Measurements from ENCODE around the gene CERS3.

The CERS3 gene

DNA sequence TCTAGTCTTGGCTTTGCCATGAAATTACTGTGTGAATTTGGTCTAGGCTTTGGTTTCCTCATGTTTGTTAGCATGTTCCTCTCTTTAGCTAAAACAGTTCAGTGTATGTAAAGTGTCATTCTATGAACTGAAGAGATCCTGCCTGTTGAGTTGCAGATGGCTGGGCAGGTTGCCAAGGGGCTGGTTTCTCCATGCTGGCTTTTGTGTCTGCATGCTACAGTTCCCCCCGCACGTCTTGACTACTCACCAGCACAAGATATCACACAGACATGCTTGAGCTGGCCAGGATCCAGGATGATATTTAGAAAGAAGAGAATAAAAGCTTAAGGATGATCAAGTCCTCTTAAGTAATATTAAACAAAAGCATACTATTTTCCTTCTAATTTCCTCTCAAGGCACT, 90.2 kb downstream of the CERS3 start:
- no peak overlapping the region for H3K9ac ChIP-seq (ENCODE audit: low read length)
- H3K27me3 ChIP-seq (ENCODE audit: control insufficient read depth, insufficient read depth, low read length): no peaks in the 10 kb centered on the region
- no peak overlapping the region for H3K4me3 ChIP-seq (ENCODE audit: low read depth, low read length)
- H3K4me1 ChIP-seq (ENCODE audit: control insufficient read depth, insufficient read depth, low read length): peaks cover 11% of the 10 kb centered on the region; the same call in 1 of the 2 replicates
- no peaks in the 10 kb centered on the region; the same call in 1 of the 2 replicates for H3K9me3 ChIP-seq (ENCODE audit: control insufficient read depth, insufficient read depth, low read depth, low read length)
- no peak overlapping the region for H3K27ac ChIP-seq (ENCODE audit: low read depth, low read length)
- no peaks in the 10 kb centered on the region for H3K36me3 ChIP-seq (ENCODE audit: control insufficient read depth, insufficient read depth, low read length)

DNA sequence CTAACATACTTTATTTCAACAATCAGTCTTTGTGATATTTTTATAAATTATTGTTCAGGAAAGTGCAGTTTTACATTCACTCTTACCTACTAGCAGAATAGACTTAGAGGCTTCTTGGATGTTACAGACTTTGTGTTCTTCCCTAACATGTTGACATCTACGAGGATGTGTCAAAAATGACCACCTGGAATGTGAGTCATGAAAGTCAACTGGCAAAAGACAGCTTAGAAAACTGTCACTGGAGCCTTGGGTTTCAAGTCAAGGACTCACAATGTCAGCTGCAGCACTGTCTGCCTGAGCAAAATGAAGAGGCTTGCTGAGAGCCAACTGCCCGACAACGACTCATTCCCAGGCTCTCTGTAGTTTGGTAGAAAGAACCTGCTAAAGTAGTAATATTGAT, 91.5 kb downstream of the CERS3 start:
- peaks cover 11% of the 10 kb centered on the region; the same call in 1 of the 2 replicates for H3K4me1 ChIP-seq (ENCODE audit: control insufficient read depth, insufficient read depth, low read length)
- no peaks in the 10 kb centered on the region; the same call in 1 of the 2 replicates for H3K9me3 ChIP-seq (ENCODE audit: control insufficient read depth, insufficient read depth, low read depth, low read length)
- no peak overlapping the region for H3K9ac ChIP-seq (ENCODE audit: low read length)
- H3K27ac ChIP-seq (ENCODE audit: low read depth, low read length): no peak overlapping the region
- no peaks in the 10 kb centered on the region for H3K27me3 ChIP-seq (ENCODE audit: control insufficient read depth, insufficient read depth, low read length)
- no peaks in the 10 kb centered on the region for H3K36me3 ChIP-seq (ENCODE audit: control insufficient read depth, insufficient read depth, low read length)
- no peak overlapping the region for H3K4me3 ChIP-seq (ENCODE audit: low read depth, low read length)

DNA sequence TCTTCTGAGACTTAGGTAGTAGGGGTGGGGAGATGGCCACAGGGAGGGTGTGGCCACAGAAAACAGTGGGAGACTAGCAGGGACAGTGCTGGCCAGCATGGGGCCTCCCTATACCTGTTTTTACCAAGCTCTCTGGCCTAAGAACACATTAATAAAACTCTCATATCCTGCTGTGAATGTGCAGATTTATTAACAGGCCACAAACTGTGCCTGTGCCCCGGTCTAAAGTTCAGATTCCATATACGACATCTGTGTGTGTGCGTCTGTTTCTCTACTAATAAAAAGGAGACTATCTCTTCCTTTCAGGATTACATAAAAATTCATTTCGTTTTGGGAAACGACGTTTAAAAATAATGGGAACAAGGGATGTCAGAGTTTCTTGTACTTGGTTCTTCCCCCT, 94.2 kb downstream of the CERS3 start:
- Histone ChIP-seq H3K27me3 (ENCODE audit: control insufficient read depth, insufficient read depth, low read length) (no peaks in the 10 kb centered on the region), H3K4me1 (ENCODE audit: control insufficient read depth, insufficient read depth, low read length) (peaks cover 8% of the 10 kb centered on the region; the same call in 1 of the 2 replicates), H3K9ac (ENCODE audit: low read length) (no peak overlapping the region), H3K9me3 (ENCODE audit: control insufficient read depth, insufficient read depth, low read depth, low read length) (no peaks in the 10 kb centered on the region; the same call in 1 of the 2 replicates), H3K27ac (ENCODE audit: low read depth, low read length) (no peak overlapping the region), H3K4me3 (ENCODE audit: low read depth, low read length) (no peak overlapping the region), H3K36me3 (ENCODE audit: control insufficient read depth, insufficient read depth, low read length) (no peaks in the 10 kb centered on the region)

DNA sequence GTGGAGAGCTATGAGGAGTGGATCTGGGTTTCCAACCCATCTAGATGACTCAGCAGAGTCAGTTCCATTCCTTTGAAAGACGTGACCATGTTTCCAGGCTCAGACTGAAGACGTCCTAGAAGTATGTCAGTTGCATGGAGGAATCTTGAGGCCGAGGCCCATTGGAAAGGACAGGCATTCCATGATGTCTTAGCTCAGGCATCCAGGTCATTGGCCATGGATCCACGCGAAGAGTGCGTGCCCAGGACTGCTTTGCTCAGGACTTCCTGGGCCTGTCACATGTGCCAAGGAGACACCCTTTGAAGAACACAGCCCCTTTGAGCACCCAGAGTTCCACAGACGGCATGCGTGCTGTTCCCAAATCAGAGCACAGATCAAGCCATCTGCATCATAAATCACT, 94.7 kb downstream of the CERS3 start:
- Histone ChIP-seq H3K9me3 (ENCODE audit: control insufficient read depth, insufficient read depth, low read depth, low read length) (no peaks in the 10 kb centered on the region; the same call in 1 of the 2 replicates), H3K36me3 (ENCODE audit: control insufficient read depth, insufficient read depth, low read length) (no peaks in the 10 kb centered on the region), H3K27me3 (ENCODE audit: control insufficient read depth, insufficient read depth, low read length) (no peaks in the 10 kb centered on the region), H3K4me1 (ENCODE audit: control insufficient read depth, insufficient read depth, low read length) (peaks cover 7% of the 10 kb centered on the region; the same call in 1 of the 2 replicates), H3K9ac (ENCODE audit: low read length) (no peak overlapping the region), H3K4me3 (ENCODE audit: low read depth, low read length) (no peak overlapping the region), H3K27ac (ENCODE audit: low read depth, low read length) (no peak overlapping the region)

DNA sequence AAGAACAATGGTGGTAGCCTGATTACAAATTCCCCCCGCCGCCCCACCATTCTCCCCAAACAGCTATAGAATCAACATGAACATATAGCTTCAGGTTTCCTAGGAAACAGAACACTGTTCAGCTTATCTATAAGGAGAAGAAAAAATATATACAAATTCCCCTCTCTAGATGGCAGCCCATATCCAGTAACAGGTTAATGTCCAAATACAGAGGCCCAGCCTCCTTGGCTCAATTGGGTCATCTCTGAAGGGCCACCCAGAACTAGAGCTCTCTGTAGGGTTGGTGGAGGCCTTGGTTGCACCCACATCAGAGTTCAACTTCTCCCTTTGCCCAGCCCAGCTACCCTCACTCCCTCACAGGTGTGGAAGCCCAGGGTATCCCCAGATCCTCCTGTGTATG, 95.4 kb downstream of the CERS3 start:
- Histone ChIP-seq H3K4me3 (ENCODE audit: low read depth, low read length) (no peak overlapping the region), H3K36me3 (ENCODE audit: control insufficient read depth, insufficient read depth, low read length) (no peaks in the 10 kb centered on the region), H3K27me3 (ENCODE audit: control insufficient read depth, insufficient read depth, low read length) (no peaks in the 10 kb centered on the region), H3K27ac (ENCODE audit: low read depth, low read length) (no peak overlapping the region), H3K4me1 (ENCODE audit: control insufficient read depth, insufficient read depth, low read length) (peaks cover 7% of the 10 kb centered on the region; the same call in 1 of the 2 replicates), H3K9ac (ENCODE audit: low read length) (no peak overlapping the region), H3K9me3 (ENCODE audit: control insufficient read depth, insufficient read depth, low read depth, low read length) (no peaks in the 10 kb centered on the region; the same call in 1 of the 2 replicates)

DNA sequence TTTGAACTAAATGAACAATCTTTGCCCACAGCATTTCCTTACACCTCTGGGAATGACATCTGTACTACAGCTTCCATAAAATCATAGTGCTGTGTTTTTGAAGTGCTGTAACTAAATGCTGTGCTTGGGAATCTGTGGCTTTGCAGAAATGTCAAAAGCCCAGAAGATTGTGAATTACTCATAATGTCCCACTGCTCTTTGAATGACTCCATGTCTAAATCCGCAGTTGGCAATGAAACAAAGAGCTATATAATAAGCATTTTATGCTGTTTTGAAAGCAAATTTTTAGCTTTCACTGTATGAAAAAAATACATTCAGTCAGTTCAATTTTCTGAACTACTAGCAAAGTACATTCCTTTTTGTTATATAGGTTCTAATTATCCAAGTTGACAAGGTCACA, 98.3 kb downstream of the CERS3 start:
- peaks cover 3% of the 10 kb centered on the region; the same call in 1 of the 2 replicates for H3K9me3 ChIP-seq (ENCODE audit: control insufficient read depth, insufficient read depth, low read depth, low read length)
- no peak overlapping the region for H3K4me3 ChIP-seq (ENCODE audit: low read depth, low read length)
- H3K36me3 ChIP-seq (ENCODE audit: control insufficient read depth, insufficient read depth, low read length): no peaks in the 10 kb centered on the region
- H3K9ac ChIP-seq (ENCODE audit: low read length): no peak overlapping the region
- peaks cover 7% of the 10 kb centered on the region; the same call in 1 of the 2 replicates for H3K4me1 ChIP-seq (ENCODE audit: control insufficient read depth, insufficient read depth, low read length)
- no peaks in the 10 kb centered on the region for H3K27me3 ChIP-seq (ENCODE audit: control insufficient read depth, insufficient read depth, low read length)
- H3K27ac ChIP-seq (ENCODE audit: low read depth, low read length): no peak overlapping the region

DNA sequence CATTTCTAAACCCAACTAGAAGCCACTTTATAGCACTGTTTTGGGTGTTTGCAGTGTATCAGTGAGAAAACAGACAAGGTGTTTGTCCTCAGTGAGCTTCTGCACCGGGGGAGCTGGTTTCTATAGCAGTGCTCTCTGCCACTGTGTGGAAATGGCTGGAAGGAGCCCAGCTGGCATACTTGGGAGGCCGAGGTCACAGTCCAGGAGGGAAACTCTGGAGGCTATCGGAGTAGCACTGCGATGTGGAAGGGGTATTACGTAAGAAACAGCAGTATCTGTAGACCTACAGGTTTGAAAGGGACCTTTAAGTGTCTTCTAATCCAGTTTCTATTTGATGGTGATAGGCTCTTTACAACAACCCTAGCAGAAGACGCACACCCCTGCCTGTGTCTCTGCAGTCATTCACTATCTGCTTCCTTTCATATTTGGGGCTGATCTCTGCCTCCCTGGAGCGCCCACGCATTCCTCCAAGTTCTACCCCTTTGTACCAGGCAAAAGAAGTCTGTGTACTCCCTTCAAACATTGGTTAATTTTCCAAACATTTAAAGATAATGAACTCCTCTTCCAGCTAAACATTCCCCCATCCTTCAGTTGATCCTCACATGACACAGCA, 99.5 kb downstream of the CERS3 start:
- Histone ChIP-seq H3K4me1 (ENCODE audit: control insufficient read depth, insufficient read depth, low read length) (no peaks in the 10 kb centered on the region), H3K27ac (ENCODE audit: low read depth, low read length) (no peak overlapping the region), H3K9ac (ENCODE audit: low read length) (no peak overlapping the region), H3K9me3 (ENCODE audit: control insufficient read depth, insufficient read depth, low read depth, low read length) (peaks cover 11% of the 10 kb centered on the region; the same call in 1 of the 2 replicates), H3K4me3 (ENCODE audit: low read depth, low read length) (no peak overlapping the region), H3K27me3 (ENCODE audit: control insufficient read depth, insufficient read depth, low read length) (no peaks in the 10 kb centered on the region), H3K36me3 (ENCODE audit: control insufficient read depth, insufficient read depth, low read length) (no peaks in the 10 kb centered on the region)

DNA sequence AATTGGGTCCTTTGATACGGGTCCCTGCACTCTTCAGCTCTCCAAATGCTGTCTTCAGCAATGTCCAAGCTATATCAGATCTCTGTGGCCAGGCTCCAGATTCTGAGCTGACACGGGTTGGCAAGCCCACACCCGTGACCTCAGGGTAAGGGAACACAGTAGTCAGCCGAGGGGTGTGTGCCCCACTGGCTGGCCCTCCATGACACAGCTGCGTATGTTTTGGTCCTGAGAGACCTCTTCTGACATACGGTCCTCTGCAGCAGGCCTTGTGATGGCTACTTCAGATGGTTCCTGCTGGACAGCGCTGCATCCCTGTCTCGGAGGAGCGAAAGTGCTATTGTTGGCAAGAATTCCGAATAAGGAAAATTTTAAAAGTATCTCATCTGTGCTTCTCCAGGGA, 101.8 kb downstream of the CERS3 start:
- H3K27ac ChIP-seq (ENCODE audit: low read depth, low read length): no peak overlapping the region
- no peak overlapping the region for H3K4me3 ChIP-seq (ENCODE audit: low read depth, low read length)
- peaks cover 16% of the 10 kb centered on the region for H3K9me3 ChIP-seq (ENCODE audit: control insufficient read depth, insufficient read depth, low read depth, low read length)
- no peak overlapping the region for H3K9ac ChIP-seq (ENCODE audit: low read length)
- H3K27me3 ChIP-seq (ENCODE audit: control insufficient read depth, insufficient read depth, low read length): no peaks in the 10 kb centered on the region
- H3K36me3 ChIP-seq (ENCODE audit: control insufficient read depth, insufficient read depth, low read length): no peaks in the 10 kb centered on the region
- no peaks in the 10 kb centered on the region for H3K4me1 ChIP-seq (ENCODE audit: control insufficient read depth, insufficient read depth, low read length)

DNA sequence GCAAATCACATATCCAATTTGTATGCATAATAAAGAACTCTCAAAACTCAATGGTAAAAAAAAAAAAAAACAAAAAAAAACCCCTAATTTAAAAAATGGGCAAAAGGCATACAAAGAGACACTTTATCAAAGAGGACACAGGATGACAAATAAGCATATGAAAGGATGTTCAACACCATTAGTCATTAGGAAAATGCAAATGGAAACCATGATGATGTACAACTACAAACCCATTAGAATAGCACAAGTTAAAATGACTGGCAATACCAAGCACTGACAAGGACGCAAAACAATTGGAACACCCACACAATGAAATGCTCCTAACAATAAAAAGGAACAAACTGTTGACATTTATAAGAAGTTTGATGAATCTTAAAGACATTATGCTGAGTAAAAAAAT, 123.6 kb downstream of the CERS3 start:
- Histone ChIP-seq H3K9ac (ENCODE audit: low read length) (no peak overlapping the region), H3K9me3 (ENCODE audit: control insufficient read depth, insufficient read depth, low read depth, low read length) (peaks cover 21% of the 10 kb centered on the region), H3K27me3 (ENCODE audit: control insufficient read depth, insufficient read depth, low read length) (no peaks in the 10 kb centered on the region), H3K36me3 (ENCODE audit: control insufficient read depth, insufficient read depth, low read length) (no peaks in the 10 kb centered on the region), H3K27ac (ENCODE audit: low read depth, low read length) (no peak overlapping the region), H3K4me1 (ENCODE audit: control insufficient read depth, insufficient read depth, low read length) (no peaks in the 10 kb centered on the region), H3K4me3 (ENCODE audit: low read depth, low read length) (no peak overlapping the region)

DNA sequence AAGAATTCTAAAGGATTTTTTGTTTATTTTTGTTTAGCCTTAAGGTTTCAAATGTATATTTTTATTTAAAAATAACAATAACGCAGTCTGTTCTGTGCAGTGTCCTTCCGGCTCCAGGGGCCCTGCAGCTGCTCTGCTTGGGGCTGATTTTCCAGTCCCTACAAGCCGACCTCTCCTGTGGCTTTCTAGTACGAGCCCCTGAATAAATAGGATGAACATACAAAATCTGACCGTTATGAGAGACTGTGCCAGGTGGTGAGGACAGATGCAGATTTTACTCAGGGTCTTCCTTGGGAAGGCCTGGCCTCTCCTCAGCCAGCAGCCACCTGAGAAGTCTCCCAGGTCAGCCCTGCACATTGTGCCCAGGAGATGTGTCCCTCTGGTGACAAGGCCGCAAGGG, 127.8 kb downstream of the CERS3 start:
- H3K9me3 ChIP-seq (ENCODE audit: control insufficient read depth, insufficient read depth, low read depth, low read length): no peaks in the 10 kb centered on the region; the same call in 1 of the 2 replicates
- H3K4me1 ChIP-seq (ENCODE audit: control insufficient read depth, insufficient read depth, low read length): no peaks in the 10 kb centered on the region
- H3K27me3 ChIP-seq (ENCODE audit: control insufficient read depth, insufficient read depth, low read length): no peaks in the 10 kb centered on the region
- H3K27ac ChIP-seq (ENCODE audit: low read depth, low read length): no peak overlapping the region
- H3K36me3 ChIP-seq (ENCODE audit: control insufficient read depth, insufficient read depth, low read length): no peaks in the 10 kb centered on the region
- H3K9ac ChIP-seq (ENCODE audit: low read length): no peak overlapping the region
- no peak overlapping the region for H3K4me3 ChIP-seq (ENCODE audit: low read depth, low read length)

DNA sequence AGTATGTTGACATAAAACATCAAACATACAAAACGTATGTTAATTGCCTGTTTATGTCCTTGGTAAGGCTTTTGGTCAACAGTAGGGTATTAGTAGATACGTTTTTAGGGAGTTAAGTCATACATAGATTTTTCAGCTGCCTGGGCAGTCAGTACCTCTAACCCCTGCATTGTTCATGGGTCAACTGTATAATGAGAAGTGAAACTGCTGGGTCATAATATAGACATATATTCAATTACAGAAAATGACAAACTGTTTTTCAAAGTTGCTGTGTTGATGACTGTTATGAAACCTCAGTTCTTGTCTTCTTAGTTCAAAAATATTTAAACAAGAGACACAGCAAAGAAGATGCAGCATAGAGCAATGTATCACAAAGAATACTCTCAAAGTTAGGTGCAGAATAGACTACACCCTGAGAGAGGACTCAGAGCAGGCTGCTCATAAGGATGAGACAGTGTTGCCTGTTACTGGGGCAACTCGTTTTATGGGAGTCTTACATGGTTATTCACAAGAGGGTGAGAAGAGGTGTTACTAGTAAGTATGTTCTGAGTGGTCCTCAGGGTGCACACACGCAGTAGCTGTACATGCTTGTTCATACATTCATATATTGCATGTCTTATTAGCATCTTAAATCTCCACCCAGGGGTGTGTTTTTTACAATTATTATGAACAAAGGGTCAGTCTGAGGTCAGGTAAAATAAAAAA, 133.9 kb downstream of the CERS3 start:
- Histone ChIP-seq H3K9me3 (ENCODE audit: control insufficient read depth, insufficient read depth, low read depth, low read length) (0 out of 2 replicates have a peak, but pooled peaks cover under 1% of the 10 kb centered on the region), H3K9ac (ENCODE audit: low read length) (no peak overlapping the region), H3K27me3 (ENCODE audit: control insufficient read depth, insufficient read depth, low read length) (no peaks in the 10 kb centered on the region), H3K4me3 (ENCODE audit: low read depth, low read length) (no peak overlapping the region), H3K4me1 (ENCODE audit: control insufficient read depth, insufficient read depth, low read length) (no peaks in the 10 kb centered on the region), H3K36me3 (ENCODE audit: control insufficient read depth, insufficient read depth, low read length) (no peaks in the 10 kb centered on the region), H3K27ac (ENCODE audit: low read depth, low read length) (no peak overlapping the region)

All from HUES6 (cell line).